IMR-90 (cell line): ENCODE results near the gene SEMA4B.

Experiments used
- CEBPB ChIP-seq: IDR thresholded peaks from 2 replicates; pipeline ENCODE4 v1.6.1; 2012; ENCODE audit warnings: low read depth, low read length, improper control_type of control experiment
- CHD1 ChIP-seq: IDR thresholded peaks from 2 replicates; pipeline ENCODE4 v1.6.1; 2012; ENCODE audit warnings: low read depth, low read length, improper control_type of control experiment
- CTCF ChIP-seq: conservative IDR thresholded peaks from 2 replicates; pipeline ENCODE4 v1.5.1; 2012; ENCODE audit warnings: mild to moderate bottlenecking, low read depth, low read length, improper control_type of control experiment
- ELK1 ChIP-seq: fragments of 150-350 bp; IDR thresholded peaks from 2 replicates; pipeline ENCODE4 v1.6.1; 2016; ENCODE audit warnings: low read depth, mild to moderate bottlenecking, low read length, moderate library complexity, borderline replicate concordance
- FOS ChIP-seq: fragments of 150-350 bp; IDR thresholded peaks from 2 replicates; pipeline ENCODE4 v1.6.1; 2016; ENCODE audit warnings: low read depth, low read length
- POLR2A ChIP-seq: IDR thresholded peaks from 2 replicates; pipeline ENCODE4 v1.6.1; 2012; ENCODE audit warnings: mild to moderate bottlenecking, low read depth, low read length
- RAD21 ChIP-seq: IDR thresholded peaks from 2 replicates; pipeline ENCODE4 v1.6.1; 2012; ENCODE audit warnings: low read length, improper control_type of control experiment
- SMC3 ChIP-seq: fragments of 150-350 bp; IDR thresholded peaks from 2 replicates; pipeline ENCODE4 v1.6.1; 2016; ENCODE audit warnings: low read depth, mild to moderate bottlenecking, antibody characterized with exemption, low read length, moderate library complexity
- USF2 ChIP-seq: fragments of 150-350 bp; IDR thresholded peaks from 2 replicates; pipeline ENCODE4 v1.6.1; 2017; ENCODE audit warnings: mild to moderate bottlenecking, antibody characterized with exemption, low read length, low read depth

- no peak for TF ChIP-seq SMC3
- TF ChIP-seq POLR2A = no peak
- no peak for TF ChIP-seq ELK1
- no peak for TF ChIP-seq RAD21
- no peak for TF ChIP-seq CTCF
- no peak for TF ChIP-seq CEBPB
- TF ChIP-seq FOS = no peak
- no peak for TF ChIP-seq USF2
- no peak for TF ChIP-seq CHD1
Measured at GRCh38 chr15:90217671-90218394, 16.7 kb downstream of the SEMA4B start.
